Measurements from ENCODE around the gene PTX3.

GRCh38 chr3:157487339-157487738, 50.7 kb downstream of the PTX3 start:
- no peak for TF ChIP-seq CTCF (IDR thresholded peaks at IDR 0.05)
- no peak for TF ChIP-seq POLR2A (IDR thresholded peaks at IDR 0.05)
- TF ChIP-seq POLR2AphosphoS5 (IDR thresholded peaks at IDR 0.05): no peak
- no peak for TF ChIP-seq EP300 (IDR thresholded peaks at IDR 0.05; ENCODE audit: low read depth)

All from transverse colon (tissue), 4 donors.